ENCODE measurements around the gene SIRT7.

DNA sequence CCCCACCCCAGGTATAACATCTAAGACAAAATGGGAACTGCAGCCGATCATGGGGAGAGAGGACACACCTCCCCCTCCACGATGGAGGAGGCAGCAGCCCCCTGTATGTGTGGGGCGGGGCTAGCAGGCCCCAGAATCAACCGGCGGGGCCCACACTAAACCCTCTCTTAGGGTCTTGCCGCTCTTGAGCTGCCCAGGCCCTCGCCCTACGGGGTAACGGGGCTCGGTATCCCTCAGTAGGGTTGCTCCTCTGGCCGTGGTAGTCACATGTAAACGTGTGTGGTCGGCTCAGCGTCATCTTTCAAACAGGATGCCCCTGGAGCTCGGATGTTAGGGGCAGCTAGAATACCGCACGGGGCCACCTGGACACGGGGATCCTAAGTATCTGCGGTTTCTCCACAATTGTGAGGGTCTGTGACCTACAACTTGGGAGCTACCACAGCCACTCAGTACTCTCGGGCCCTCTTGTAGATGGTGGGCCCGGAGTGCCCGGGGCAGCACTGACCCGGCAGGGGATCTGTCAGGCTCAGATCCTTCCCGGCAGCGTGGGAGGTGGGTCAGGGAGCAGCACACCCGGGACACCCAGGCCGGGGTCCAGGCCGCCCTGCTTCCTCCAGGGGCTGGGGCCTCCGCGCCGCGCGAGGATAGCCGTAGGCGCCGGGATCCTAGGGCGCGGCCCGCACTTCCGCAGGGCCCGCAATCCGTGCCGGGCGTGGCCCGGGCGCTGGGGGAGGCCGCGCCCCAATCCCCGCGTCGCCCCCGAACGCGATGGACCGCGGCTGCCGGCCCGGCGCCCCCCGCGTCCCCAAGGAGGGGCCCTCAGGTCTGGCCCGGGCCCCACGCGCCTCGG, 47.6 kb downstream of the SIRT7 start:
- TF ChIP-seq, protein P1, sequence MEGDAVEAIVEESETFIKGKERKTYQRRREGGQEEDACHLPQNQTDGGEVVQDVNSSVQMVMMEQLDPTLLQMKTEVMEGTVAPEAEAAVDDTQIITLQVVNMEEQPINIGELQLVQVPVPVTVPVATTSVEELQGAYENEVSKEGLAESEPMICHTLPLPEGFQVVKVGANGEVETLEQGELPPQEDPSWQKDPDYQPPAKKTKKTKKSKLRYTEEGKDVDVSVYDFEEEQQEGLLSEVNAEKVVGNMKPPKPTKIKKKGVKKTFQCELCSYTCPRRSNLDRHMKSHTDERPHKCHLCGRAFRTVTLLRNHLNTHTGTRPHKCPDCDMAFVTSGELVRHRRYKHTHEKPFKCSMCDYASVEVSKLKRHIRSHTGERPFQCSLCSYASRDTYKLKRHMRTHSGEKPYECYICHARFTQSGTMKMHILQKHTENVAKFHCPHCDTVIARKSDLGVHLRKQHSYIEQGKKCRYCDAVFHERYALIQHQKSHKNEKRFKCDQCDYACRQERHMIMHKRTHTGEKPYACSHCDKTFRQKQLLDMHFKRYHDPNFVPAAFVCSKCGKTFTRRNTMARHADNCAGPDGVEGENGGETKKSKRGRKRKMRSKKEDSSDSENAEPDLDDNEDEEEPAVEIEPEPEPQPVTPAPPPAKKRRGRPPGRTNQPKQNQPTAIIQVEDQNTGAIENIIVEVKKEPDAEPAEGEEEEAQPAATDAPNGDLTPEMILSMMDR (IDR thresholded peaks at IDR 0.05): no peak
- TF ChIP-seq POLR2A (IDR thresholded peaks at IDR 0.05): no peak
